HG03571 (cell line): ENCODE data around the gene CTDSPL.

Source experiments
- ATAC-seq: cut with Tn5 transposase; IDR thresholded peaks from one replicate; pipeline ENCODE4 v1.9.1; 2021; ENCODE audit not compliant: unreplicated experiment

Gene CTDSPL

GRCh38 chr3:37997791-37998370 lies 136.2 kb downstream of the CTDSPL start:
- ATAC-seq, result no peak

DNA sequence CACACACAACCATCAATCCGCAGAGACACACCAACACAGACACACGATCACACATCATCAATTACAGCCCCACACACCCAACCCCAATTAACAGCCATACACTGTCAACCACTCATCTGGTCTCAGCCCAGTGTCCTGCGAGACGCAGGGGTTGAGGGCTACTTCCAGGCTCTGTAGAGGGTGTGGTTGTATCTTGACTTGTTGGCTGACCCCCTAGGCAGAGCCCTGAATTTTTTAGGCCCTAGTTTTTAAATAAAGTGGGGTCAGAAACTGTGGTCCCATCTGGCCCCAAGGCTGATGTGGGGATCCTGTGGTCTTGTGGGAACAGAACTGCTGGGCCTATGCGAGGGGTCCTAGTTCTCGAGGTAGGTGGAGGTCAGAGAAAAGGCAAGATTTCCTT lies 138.2 kb downstream of the CTDSPL start:
- ATAC-seq, result no peak

DNA sequence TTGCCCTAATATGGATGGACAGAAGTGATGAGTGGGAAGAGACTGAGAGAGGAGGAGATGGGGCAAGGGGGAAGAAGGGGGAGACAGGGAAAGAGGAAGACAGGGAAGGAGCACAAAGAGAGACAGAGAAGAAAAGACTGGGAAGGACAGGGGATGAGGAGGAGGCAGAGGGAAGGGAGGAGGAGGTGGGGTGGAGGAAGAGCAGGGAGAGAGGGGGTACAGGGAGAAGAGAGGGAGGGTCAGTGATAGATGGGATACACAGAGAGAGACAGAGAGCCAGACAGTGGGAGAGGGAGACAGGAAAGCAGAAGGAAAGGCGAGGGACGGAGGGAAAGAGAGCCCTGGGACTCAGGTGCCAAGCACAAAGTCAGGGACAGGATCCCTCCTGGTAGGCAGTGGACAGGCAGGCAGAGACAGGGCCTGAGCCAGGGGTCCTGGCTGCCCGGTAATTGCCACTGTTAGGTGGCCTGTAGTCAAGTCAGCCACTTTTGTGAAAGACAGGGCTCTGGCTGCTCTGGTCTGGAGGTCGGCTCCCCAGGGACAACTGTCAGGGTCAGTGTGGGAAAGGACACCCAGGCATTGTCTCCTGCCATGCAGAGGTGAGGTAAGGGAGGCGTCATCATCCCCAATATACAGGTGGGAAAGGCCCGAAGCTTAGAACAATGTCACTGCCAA lies 138.7 kb downstream of the CTDSPL start:
- ATAC-seq, result no peak

DNA sequence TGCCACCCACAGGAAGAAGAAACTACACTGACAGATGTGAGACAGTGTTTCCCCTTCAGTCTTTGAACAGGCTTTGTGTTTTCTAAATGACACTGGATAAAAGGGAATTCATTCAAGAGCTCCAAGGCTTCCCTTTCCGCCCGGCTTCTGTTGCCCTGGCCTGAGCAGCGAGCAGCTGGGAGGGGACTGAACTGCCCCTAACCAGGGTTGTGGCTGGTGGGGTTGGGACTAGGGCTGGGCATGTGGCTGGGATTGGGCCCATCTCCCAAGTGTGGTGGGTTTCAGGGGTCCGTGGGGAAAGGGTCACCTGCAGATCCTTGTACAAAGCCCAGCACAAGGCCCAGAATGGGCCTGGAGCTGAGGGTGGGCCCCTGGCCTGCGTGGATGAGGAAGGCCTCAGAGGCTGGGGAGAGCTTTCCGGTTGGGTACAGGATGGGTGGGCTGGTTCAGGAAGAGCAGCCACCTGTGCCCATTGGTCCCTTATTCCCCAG lies 139.3 kb downstream of the CTDSPL start:
- no peak for ATAC-seq

GRCh38 chr3:38001456-38002081 lies 139.9 kb downstream of the CTDSPL start:
- ATAC-seq, result no peak

DNA sequence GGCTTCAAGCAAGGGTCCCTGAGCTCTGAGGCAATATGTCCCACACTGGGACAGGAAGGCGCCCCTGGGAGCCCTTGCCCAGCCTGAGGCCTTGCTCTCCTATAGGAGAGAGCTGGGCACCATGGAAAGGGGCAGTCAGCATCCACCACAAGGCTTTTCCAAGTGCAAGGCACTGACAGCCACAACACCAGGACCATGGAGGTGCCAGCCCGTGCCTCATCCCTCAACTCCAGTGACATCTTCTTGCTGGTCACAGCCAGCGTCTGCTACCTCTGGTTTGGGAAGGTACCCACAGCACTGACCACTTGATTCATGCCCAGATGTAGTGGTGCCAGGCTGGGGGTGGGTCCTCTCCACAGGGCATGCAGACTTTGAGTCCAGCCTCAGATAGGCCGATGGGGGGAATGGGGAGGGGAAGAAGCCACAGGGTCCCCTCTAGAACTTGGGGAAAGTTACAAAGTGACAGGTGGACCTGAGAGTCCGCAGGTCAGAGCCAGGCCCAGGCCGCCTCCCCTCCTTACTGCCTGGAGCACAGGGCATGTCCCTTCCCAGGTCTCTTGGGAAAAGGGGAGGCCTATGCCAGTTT lies 140.7 kb downstream of the CTDSPL start:
- no peak for ATAC-seq

DNA sequence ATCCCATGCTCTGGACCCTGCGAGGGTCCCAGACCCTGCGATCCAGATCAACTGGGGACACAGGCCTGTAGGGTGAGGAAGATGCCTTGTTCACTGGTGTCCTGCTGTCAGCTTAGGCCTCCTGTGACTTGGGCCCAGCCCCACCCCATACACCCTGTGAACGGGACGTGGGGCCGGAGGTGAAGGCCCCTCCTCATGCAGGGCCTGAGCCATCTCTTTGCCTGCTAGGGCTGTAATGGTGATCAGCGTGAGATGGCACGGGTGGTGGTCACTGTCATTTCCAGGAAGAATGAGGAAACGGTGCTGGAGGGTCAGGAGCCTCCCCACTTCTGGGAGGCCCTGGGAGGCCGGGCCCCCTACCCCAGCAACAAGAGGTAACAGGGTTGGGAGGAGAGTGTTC lies 141.3 kb downstream of the CTDSPL start:
- ATAC-seq, result no peak

GRCh38 chr3:38003371-38003816 lies 141.7 kb downstream of the CTDSPL start:
- ATAC-seq, result no peak

GRCh38 chr3:38003817-38004414 lies 142.2 kb downstream of the CTDSPL start:
- no peak for ATAC-seq

- peak; percentile 49 for ATAC-seq
Observed at GRCh38 chr3:38004415-38005075, 142.9 kb downstream of the CTDSPL start.

- ATAC-seq, result no peak
Observed at GRCh38 chr3:38005076-38006020, 143.7 kb downstream of the CTDSPL start.

GRCh38 chr3:38006031-38006430 lies 144.4 kb downstream of the CTDSPL start:
- no peak for ATAC-seq

DNA sequence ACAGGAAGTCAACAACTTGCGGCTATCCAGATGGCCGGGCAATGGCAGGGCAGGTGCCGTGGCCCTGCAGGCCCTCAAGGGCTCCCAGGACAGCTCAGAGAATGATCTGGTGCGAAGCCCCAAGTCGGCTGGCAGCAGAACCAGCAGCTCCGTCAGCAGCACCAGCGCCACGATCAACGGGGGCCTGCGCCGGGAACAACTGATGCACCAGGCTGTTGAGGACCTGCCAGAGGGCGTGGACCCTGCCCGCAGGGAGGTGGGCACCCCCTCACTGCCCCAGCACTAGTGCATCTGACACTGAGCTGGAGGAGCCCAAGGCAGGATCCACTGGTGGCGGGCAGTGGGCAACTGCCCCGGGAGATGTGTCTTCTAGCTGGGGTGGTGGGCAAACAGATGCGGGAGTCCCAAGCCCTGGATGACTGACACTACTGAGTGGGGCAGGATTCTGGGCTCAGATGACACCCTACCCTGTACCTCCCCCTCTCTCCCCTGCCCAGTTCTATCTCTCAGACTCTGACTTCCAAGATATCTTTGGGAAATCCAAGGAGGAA lies 144.8 kb downstream of the CTDSPL start:
- no peak for ATAC-seq

- no peak for ATAC-seq
Observed at GRCh38 chr3:38007754-38008090, 146.0 kb downstream of the CTDSPL start.

- ATAC-seq, result no peak
Observed at GRCh38 chr3:38008191-38008701, 146.6 kb downstream of the CTDSPL start.

GRCh38 chr3:38008971-38009580 lies 147.4 kb downstream of the CTDSPL start:
- ATAC-seq, result no peak

- ATAC-seq, result no peak
Observed at GRCh38 chr3:38009807-38010591, 148.3 kb downstream of the CTDSPL start.

DNA sequence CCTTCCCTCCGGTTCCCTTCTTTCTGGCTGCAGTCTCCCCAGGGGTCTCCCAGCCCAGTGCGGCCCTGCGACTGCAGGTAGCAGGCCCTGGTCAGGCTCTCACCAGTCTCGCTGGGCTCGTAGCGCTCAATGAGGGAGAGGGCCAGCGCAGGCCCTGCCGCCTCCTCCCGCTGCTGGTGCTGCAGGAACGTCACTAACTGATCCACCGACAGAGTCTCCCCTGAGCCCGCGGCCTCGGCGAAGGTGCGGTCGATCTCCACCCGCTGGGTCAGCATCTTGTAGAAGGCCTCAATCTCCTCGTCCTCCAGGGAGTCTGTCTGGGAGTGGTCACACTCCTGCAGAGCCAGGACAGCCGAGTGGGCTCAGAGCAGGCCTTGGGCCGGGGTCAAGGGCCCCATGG lies 149.4 kb downstream of the CTDSPL start:
- no peak for ATAC-seq
